Hematopoietic multipotent progenitor cell treated with erythropoietin and hydrocortisone succinate and interleukin-3 and kit ligand, for 17 days (in vitro differentiated cells): ENCODE results near the gene CAPN12.

ENCODE experiments used
- DNase-seq: peaks from one replicate; pipeline ENCODE4 v3.0.0-alpha.2; 2015; ENCODE audit warnings: low spot score

CAPN12 gene

GRCh38 chr19:38709671-38710415 lies 34.4 kb downstream of the CAPN12 start:
- DNase-seq: no peak

DNA sequence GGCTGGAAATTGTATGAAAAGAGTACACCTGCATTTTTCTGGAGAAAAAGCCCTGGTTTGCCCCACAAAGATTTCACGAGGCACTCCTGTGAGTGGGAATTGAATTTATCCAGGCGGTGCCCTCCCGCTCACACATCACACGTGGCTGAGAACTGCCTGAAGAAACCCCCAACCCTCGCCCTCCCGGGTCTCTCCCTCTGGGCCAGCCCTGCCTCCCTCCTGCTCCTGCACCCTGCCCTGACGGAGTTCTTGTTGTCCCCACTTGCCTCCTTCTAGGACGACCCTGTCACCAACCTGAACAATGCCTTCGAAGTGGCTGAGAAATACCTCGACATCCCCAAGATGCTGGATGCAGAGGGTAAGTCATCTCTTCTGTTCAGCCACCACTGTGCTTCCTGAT lies 35.2 kb downstream of the CAPN12 start:
- DNase-seq: no peak

GRCh38 chr19:38708413-38709024 lies 35.8 kb downstream of the CAPN12 start:
- no peak for DNase-seq

DNA sequence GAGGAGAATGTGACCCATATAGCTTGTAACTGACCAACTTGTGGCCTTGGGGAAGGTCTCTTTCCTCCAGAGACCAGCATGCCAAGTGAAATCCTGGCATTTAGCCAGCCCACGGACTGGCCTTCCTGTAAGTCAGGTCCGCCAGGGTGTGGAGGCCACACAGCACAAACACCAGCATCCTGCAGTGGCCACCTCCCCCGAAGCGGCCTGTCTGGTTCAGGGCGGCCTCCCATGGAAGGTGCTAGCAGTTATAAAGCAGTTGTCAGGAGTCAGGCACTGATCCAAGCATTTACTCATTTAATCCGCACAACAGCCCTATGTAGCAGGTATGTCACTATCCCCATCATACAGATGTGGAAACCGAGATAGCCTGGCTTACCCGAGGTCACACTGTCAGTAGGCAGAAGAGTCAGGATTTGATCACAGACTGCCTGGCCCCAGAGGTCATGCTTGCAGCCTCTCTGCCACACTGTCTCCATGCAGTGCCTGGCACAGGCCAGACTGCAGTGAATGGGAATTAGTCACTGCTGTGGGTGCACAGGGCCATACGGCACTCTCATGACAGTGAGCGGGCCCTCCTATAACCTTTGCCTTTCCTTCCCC lies 36.7 kb downstream of the CAPN12 start:
- no peak for DNase-seq

- no peak for DNase-seq
These were observed 37.3 kb downstream of the CAPN12 start for GRCh38 chr19:38706792-38707511.

DNA sequence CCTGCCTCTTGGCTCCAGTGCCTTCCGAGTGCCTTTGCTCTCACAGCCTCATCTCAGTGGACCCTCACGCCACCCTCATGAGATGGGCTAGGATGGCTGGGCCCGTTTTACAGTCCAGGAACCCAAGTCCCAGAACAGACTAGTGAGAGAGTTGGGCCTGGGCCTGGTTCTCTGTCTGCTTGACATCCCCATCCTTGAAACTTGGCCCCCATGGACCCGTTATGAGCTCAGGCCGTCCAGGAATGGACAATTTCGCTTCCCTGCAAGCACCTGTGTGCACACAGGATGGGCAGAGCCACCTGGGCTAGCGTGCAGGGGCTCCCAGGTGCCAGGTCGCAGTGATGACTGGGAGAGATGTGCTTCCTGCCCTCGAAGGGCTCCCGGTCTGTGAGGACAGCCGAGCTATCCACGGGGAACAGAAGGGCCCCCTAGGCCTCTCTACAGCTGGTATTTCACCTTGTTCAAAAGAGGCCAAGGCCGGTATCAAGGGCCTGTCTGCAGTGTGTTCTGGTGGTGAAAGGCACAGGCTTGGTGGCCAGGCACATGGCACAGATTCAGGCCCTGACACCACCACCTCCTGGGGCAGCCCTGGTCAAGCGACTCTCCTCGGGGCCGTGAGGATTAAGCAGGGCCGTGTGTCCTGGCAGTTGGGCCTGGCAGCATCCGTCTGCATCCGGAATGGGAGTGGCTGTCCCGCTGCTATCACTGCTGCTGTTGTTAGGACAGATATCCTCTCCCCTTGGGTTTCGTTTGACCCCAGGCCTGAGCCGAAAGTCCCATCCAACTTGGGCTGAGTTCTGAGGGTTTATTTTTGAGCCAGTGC lies 38.9 kb downstream of the CAPN12 start:
- no peak for DNase-seq

GRCh38 chr19:38704488-38705026 lies 39.7 kb downstream of the CAPN12 start:
- DNase-seq: no peak

DNA sequence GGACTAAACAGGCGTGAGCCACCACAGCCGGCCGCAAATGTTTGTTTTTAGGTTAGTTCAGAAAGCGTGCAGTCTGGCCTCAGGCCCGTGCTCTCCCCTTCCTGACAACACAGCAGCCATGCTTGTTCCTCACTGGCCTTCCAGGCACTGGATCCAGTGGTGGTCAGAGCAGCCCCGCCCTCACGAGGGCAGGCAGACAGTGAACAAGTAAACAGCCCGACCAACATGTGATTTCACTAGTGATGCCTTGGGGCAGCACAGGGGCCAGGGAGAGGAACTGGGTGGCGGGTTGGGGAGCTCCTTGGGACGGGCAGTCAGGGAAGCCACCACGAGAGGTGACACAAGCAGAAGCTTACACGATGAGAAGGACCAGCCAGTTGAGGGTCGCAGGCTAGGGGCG lies 40.8 kb downstream of the CAPN12 start:
- no peak for DNase-seq

- no peak for DNase-seq
These were observed 42.0 kb downstream of the CAPN12 start for GRCh38 chr19:38702278-38702677.

DNA sequence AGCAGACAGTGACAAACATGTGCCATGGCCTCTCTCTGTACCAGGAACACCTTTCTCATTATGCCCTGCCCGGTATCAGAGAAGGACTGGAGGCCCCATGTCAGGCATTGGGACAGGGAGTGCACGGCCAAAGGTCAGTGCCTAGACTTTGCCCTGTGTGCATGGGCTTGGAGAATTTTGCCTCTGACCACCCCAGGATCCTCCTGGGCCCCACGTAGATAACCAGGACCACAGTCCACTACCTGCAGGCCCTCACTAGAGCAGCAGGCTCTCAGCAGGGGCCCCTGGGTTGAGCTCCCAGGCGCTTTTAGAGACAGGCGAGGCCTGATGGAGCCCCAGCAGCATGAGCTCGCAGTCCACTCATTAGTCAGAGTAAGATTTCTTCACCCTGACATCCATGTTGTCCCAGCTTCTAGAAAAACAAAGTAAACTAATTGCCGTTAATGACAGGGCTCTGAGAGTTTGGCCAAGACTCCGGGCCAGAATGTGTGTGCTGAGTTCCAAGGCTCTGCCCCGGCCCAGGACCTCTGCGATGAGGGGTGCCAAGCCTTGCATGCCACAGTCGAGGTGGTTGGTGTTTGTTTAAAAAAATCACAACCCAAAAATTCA lies 42.7 kb downstream of the CAPN12 start:
- no peak for DNase-seq

GRCh38 chr19:38700902-38701454 lies 43.3 kb downstream of the CAPN12 start:
- DNase-seq: no peak

DNA sequence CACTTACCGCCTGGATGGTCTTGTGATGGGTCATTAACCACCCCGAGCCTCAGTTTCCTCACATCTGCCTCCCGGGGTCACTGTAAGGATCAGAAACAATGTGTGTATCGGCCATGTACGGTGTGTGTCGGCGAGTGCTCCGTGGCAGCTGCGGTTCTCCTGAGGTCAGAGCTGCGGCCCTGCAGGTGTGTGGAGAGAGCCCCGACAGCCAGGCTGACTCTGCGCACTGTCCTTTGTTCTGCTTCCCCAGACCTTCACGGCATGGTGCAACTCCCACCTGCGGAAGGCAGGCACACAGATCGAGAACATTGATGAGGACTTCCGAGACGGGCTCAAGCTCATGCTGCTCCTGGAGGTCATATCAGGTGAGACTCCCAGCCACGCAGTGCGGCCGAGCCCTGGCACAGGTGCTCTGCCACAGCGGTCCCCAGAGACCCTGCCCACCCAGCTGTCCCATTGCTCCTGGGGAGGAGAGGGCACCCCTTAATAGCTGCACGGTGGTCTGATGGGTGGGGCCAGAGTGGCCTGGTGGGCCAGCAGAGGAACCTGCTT lies 43.8 kb downstream of the CAPN12 start:
- DNase-seq: no peak

GRCh38 chr19:38699647-38700349 lies 44.5 kb downstream of the CAPN12 start:
- DNase-seq: no peak

DNA sequence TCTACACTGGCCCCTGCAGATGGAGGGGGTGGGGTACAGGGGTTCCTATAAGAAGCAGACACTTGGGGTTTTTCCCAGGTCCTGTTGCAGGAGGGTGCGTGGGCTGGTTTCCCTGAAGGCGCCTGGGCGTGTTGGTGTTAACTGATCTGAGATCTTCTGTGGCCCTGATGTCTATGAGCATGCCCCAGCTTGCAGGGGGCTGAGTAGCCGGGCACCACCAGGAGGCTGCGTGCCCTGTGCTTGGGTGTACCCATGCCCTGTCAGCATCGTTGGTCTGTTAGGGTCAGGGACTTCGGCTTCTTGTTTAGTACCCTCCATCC lies 45.3 kb downstream of the CAPN12 start:
- no peak for DNase-seq

DNA sequence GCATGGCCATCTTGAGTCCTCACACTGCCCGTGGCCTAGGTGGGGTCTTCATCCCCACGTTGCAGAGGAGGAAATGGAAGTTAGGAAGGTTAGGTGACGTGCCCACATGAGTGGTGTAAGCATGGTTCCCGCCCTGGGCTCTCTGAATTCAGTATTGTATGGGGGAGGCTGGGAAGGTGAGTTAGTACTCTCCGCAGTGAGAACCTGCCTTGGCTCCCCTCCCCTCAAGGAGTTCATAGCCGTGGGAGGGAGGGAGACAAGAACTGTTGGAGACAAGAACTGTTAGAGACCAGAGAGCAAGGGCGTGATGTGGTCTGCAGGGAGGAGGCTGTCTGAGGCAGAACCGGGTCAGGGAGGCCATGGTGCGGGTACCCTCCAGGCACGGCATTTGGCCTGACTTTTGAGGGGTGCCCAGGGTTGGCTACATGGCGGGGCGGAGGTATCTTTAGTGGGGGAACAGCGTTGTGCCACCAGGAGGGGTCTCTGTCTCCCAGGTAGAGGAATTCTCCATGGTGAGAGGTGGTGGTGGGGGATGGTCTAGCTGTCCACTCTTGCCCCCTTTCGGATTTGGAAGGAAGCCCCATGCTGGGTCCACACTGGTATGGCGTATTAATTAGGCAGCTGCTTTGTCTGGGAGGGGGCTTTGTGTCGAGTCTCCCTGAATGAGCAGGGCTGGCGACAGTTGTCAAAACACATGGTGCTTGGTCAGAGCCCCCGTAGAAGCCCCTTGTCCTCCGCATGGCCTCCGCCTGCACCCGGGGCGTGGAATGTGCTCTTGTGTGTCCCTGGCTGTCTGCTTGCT lies 45.8 kb downstream of the CAPN12 start:
- DNase-seq: no peak

- DNase-seq: no peak
These were observed 46.6 kb downstream of the CAPN12 start for GRCh38 chr19:38697641-38698071.

GRCh38 chr19:38697197-38697596 lies 47.1 kb downstream of the CAPN12 start:
- no peak for DNase-seq

GRCh38 chr19:38696729-38697055 lies 47.6 kb downstream of the CAPN12 start:
- no peak for DNase-seq
